ENCODE data around the gene ERVMER34-1.

GRCh38 chr4:52729586-52729985 lies 21.6 kb downstream of the ERVMER34-1 start:
- TF ChIP-seq CTCF (IDR thresholded peaks at IDR 0.05; ENCODE audit: low read depth, low read length): no peak
- TF ChIP-seq EZH2phosphoT487 (IDR thresholded peaks at IDR 0.05; ENCODE audit: low read depth): no peak
